Uterus (tissue), 2 donors: Measurements from ENCODE around the gene PSMD13.

Experiments
- CTCF ChIP-seq, 4 experiments: fragments of 200-600 bp in 2 of 4; fragments of 450-650 bp in 2 of 4; sonication (generic) in 2 of 4; IDR thresholded peaks; one replicate each; pipeline ENCODE4 v1.5.1; 2016 to 2019; ENCODE audit warnings: antibody characterized with exemption in 4 of 4, mild to moderate bottlenecking in 2 of 4, moderate library complexity in 1 of 4
- POLR2A ChIP-seq, 2 donors: fragments of 450-650 bp; IDR thresholded peaks; one replicate each; pipeline ENCODE4 v1.6.1; 2016; ENCODE audit warnings: antibody characterized with exemption in 2 of 2, mild to moderate bottlenecking in 1 of 2, moderate library complexity in 1 of 2

GRCh38 chr11:295351-296170 lies 58.8 kb downstream of the PSMD13 start:
- TF ChIP-seq POLR2A (IDR thresholded peaks at IDR 0.05) (no peak), CTCF (IDR thresholded peaks at IDR 0.05) (no peak)
